ENCODE results near the gene RBM33.

The RBM33 gene

GRCh38 chr7:155725006-155725355 lies 80.5 kb downstream of the RBM33 start:
- TF ChIP-seq GATA1 (IDR thresholded peaks at IDR 0.05; ENCODE audit: low read depth, low read length) = no peak
- TF ChIP-seq POLR2A (IDR thresholded peaks at IDR 0.05; ENCODE audit: low read length) = no peak
- no peak for DNase-seq

GRCh38 chr7:155727616-155728015 lies 83.2 kb downstream of the RBM33 start:
- no peak for TF ChIP-seq POLR2A (IDR thresholded peaks at IDR 0.05; ENCODE audit: low read length)
- TF ChIP-seq GATA1 (IDR thresholded peaks at IDR 0.05; ENCODE audit: low read depth, low read length) = no peak
- no peak for DNase-seq

DNA sequence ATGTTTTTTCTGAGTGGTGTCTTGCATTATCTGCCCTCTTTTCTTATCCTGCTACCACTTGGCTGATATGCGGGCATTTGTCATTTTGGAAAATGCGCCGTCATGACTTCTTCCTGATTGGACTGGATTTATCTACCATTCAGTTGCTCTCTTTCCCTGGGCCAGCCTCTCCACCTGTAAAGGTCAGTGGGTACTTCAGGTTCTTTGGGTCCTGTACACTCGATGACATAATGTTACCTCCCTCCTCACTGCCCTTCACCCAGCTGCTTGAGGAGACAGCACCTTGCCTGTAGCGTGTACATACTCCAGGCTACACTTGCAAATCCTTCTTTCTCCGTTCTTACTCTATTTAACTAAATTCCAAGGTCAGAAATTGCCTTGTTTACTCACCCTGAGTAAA lies 83.7 kb downstream of the RBM33 start:
- TF ChIP-seq GATA1 (IDR thresholded peaks at IDR 0.05; ENCODE audit: low read depth, low read length) = no peak
- no peak for TF ChIP-seq POLR2A (IDR thresholded peaks at IDR 0.05; ENCODE audit: low read length)
- no peak for DNase-seq

DNA sequence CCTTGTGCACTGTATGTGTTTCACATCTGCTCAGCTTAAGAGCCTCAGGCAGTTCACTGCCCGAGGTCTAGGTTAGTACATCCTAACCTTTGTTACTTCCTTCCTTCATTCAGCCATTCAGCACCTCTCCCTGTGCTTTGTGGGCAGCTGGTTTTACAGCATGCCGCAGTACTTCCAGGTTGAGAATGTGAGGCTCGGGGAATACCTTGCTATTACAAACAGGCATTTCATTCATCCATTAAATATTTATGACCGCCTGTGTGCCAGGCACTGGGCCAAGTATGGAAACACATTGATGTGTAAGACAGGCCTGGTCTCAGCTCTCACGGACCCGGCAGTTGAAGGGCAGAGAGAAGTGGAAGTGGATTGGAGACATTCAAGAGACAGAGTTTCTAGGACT lies 85.4 kb downstream of the RBM33 start:
- no peak for DNase-seq
- no peak for TF ChIP-seq POLR2A (IDR thresholded peaks at IDR 0.05; ENCODE audit: low read length)
- TF ChIP-seq GATA1 (IDR thresholded peaks at IDR 0.05; ENCODE audit: low read depth, low read length) = no peak

DNA sequence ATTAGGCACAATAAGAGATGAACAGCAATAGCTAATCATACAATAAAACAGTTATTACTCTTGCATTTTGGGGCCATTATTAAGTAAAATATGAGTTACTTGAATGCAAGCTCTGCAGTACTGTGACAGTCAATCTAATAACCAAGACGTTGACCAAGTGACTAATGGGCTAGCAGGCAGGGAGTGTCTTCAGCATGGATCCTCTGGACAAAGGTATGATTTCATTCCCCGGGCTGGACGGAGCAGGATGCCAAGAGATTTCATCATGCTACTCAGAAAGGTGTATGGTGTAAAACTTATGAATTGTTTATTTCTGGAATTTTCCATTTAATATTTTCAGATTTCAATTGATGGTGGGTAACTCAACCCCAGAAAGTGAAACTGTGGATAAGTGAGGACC lies 86.9 kb downstream of the RBM33 start:
- TF ChIP-seq POLR2A (IDR thresholded peaks at IDR 0.05; ENCODE audit: low read length) = no peak
- TF ChIP-seq GATA1 (IDR thresholded peaks at IDR 0.05; ENCODE audit: low read depth, low read length) = no peak
- no peak for DNase-seq

- DNase-seq = no peak
- TF ChIP-seq GATA1 (IDR thresholded peaks at IDR 0.05; ENCODE audit: low read depth, low read length) (no peak), POLR2A (IDR thresholded peaks at IDR 0.05; ENCODE audit: low read length) (no peak)
These were observed 87.4 kb downstream of the RBM33 start for GRCh38 chr7:155731871-155732270.

DNA sequence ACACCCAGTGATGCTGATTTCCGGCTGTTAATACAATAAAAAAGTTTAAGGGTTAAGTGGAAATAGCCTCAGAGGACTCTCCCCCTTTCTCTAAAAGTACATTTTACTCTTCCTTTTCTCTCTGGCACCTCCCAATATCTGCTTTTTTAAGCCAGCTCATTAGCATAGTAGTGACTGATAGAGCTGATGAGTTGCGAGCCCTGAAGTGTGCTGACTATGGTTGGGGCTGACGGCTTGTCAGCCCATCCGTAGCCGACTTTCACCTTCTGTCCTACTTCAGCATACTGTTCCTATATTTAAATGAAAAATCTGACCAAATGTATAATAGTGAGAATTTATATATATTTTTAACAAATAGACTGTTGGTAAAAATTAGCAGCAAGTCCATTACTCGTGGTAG lies 87.8 kb downstream of the RBM33 start:
- no peak for TF ChIP-seq GATA1 (IDR thresholded peaks at IDR 0.05; ENCODE audit: low read depth, low read length)
- no peak for TF ChIP-seq POLR2A (IDR thresholded peaks at IDR 0.05; ENCODE audit: low read length)
- DNase-seq = no peak

DNA sequence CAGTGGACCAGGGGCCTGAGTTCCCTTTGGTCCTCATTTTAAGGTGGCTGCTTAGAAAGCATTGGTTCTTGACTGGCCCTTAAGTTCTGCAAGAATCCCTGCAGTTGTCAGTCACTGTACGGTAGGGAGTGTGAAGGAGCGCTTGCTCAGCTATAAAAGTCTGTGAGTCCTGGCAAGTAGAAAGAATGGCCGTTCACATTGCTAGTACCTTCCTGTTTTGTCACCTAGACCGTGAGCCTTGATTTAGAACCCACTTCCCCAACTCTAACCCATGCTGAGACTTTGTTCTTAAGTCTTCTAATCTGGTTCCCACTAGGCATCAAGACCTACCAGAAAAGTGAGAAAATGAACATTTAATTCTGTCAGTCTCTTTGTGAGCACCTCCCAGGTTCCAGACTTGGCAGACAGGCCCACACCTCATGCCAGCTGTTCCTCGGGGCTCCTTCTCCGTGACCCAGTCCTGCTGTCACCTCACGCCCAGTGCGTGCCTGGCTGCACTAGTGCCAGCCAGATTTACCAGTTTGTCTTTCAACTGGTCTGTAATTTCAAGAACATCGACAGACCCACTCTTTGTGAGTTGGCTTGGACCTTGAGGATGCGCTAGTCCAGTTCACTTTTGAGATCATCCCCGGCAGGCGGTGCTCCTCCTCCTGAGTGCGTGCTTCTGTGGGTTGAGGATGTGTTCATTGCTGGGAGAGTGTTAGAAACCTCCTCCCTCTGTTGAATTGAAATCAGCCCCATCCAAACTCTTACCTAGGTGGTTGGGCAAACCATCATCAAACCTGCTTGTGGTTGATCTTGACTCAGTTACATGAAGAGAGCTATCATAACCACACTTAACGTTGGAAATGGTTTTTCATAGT lies 89.4 kb downstream of the RBM33 start:
- TF ChIP-seq POLR2A (IDR thresholded peaks at IDR 0.05; ENCODE audit: low read length) (no peak), GATA1 (IDR thresholded peaks at IDR 0.05; ENCODE audit: low read depth, low read length) (no peak)
- DNase-seq = no peak

GRCh38 chr7:155734445-155734809 lies 90.0 kb downstream of the RBM33 start:
- TF ChIP-seq POLR2A (IDR thresholded peaks at IDR 0.05; ENCODE audit: low read length) (no peak), GATA1 (IDR thresholded peaks at IDR 0.05; ENCODE audit: low read depth, low read length) (no peak)

GRCh38 chr7:155735442-155736115 lies 91.1 kb downstream of the RBM33 start:
- no peak for DNase-seq
- no peak for TF ChIP-seq POLR2A (IDR thresholded peaks at IDR 0.05; ENCODE audit: low read length)
- TF ChIP-seq GATA1 (IDR thresholded peaks at IDR 0.05; ENCODE audit: low read depth, low read length) = no peak

More at GRCh38 chr7:155734445-155734809, 90.0 kb downstream of the RBM33 start:
- DNase-seq = no peak

GRCh38 chr7:155737590-155737989 lies 93.1 kb downstream of the RBM33 start:
- no peak for TF ChIP-seq POLR2A (IDR thresholded peaks at IDR 0.05; ENCODE audit: low read length)
- TF ChIP-seq GATA1 (IDR thresholded peaks at IDR 0.05; ENCODE audit: low read depth, low read length) = no peak
- no peak for DNase-seq

- no peak for DNase-seq
- TF ChIP-seq POLR2A (IDR thresholded peaks at IDR 0.05; ENCODE audit: low read length) = no peak
- TF ChIP-seq GATA1 (IDR thresholded peaks at IDR 0.05; ENCODE audit: low read depth, low read length) = no peak
These were observed 93.6 kb downstream of the RBM33 start for GRCh38 chr7:155738104-155738503.

DNA sequence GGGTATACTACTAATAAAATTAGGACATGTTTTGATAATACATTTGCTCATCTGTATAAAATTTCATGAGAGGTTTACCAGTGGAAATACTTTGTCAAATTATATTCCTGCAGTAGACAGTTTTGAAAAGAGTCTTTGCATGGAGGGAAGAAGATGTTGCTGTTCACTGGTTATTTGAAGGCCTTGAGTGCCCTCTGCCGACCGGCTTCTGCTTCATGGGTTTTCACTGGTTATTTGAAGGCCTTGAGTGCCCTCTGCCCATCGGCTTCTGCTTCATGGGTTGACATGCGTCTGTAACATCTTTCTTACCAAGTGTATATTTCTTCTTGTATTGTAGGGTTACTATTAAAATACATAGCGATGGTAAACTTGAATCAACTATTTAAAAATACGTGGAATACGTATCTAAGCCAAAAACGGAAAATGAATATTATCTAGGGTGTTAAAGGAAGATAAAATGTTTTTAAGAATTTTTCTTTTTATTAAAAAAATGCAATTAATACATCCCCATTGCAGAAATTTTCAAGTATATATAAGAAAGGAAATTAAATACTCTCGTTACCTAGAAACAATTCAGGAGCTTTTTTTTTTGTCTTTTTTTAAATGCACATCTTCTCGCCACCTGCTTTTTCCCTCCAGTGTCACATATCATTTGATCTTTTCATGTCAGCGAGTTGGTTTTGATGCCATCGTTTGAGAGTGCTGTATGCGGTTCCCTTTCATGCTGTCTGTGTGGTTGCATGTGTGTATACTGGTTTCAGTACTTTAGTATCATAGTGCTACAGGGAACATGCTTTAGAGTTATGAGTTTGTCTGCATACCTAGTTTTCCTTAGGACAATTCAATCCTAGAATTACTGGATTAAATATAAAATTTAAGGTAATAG lies 94.4 kb downstream of the RBM33 start:
- no peak for TF ChIP-seq GATA1 (IDR thresholded peaks at IDR 0.05; ENCODE audit: low read depth, low read length)
- no peak for TF ChIP-seq POLR2A (IDR thresholded peaks at IDR 0.05; ENCODE audit: low read length)

More for the DNA sequence above, 94.4 kb downstream of the RBM33 start:
- peak; percentile 75 to 82 for DNase-seq
